Liver (tissue), 9 donors: ENCODE data around the gene CITED1. TPM values are rescaled to one million over a fixed set of nuclear protein-coding genes. Genes with fewer than 3 reads are reported as not detected.

ENCODE experiments used
- DNase-seq: peaks from one replicate; pipeline ENCODE4 v3.0.0-alpha.2; 2017; ENCODE audit warnings: low spot score
- H3K27ac ChIP-seq, 2 donors: one replicate each; pipeline ENCODE4 v1.7.0; 2013; ENCODE audit warnings: inconsistent platforms in 2 of 2, low read length in 2 of 2, control low read depth in 1 of 2, low read depth in 1 of 2, mild to moderate bottlenecking in 1 of 2
- H3K27me3 ChIP-seq, 4 donors: one replicate each; pipeline versions ENCODE4 v1.6.1 to v1.7.0; 2013; ENCODE audit warnings: low read length in 3 of 4, inconsistent platforms in 1 of 4, mild to moderate bottlenecking in 1 of 4, moderate library complexity in 1 of 4; ENCODE audit not compliant: control insufficient read depth in 4 of 4, insufficient read depth in 4 of 4
- H3K36me3 ChIP-seq, 4 donors: one replicate each; pipeline versions ENCODE4 v1.6.1 to v1.7.0; 2013; ENCODE audit warnings: low read length in 3 of 4, mild to moderate bottlenecking in 3 of 4, low read depth in 1 of 4, moderate library complexity in 1 of 4; ENCODE audit not compliant: control insufficient read depth in 4 of 4, insufficient read depth in 3 of 4
- H3K4me1 ChIP-seq, 4 donors: one replicate each; pipeline versions ENCODE4 v1.6.1 to v1.7.0; 2013; ENCODE audit warnings: low read length in 3 of 4, mild to moderate bottlenecking in 3 of 4, moderate library complexity in 1 of 4; ENCODE audit not compliant: control insufficient read depth in 4 of 4, insufficient read depth in 4 of 4
- H3K4me3 ChIP-seq, 3 donors: one replicate each; pipeline versions ENCODE4 v1.6.1 to v1.7.0; 2013; ENCODE audit warnings: low read length in 3 of 3, control low read depth in 1 of 3, low read depth in 1 of 3, mild to moderate bottlenecking in 1 of 3
- H3K9ac ChIP-seq, 2 donors: one replicate each; pipeline ENCODE4 v1.7.0; 2013; ENCODE audit warnings: low read length in 2 of 2, mild to moderate bottlenecking in 2 of 2, moderate library complexity in 2 of 2, control low read depth in 1 of 2, low read depth in 1 of 2
- H3K9me3 ChIP-seq, 4 donors: one replicate each; pipeline versions ENCODE4 v1.6.1 to v1.7.0; 2013; ENCODE audit warnings: low read length in 3 of 4; ENCODE audit not compliant: control insufficient read depth in 4 of 4
- ATF3 ChIP-seq: IDR thresholded peaks from 2 replicates; pipeline ENCODE4 v1.6.1; 2016; ENCODE audit warnings: antibody characterized with exemption
- EGR1 ChIP-seq, 2 donors: IDR thresholded peaks; 2 replicates each; pipeline ENCODE4 v1.6.1; 2016 to 2018; ENCODE audit warnings: antibody characterized with exemption in 2 of 2, low read depth in 2 of 2
- FOXA1 ChIP-seq: IDR thresholded peaks from 2 replicates; pipeline ENCODE4 v1.6.1; 2016; ENCODE audit warnings: antibody characterized with exemption
- FOXA2 ChIP-seq: IDR thresholded peaks from 2 replicates; pipeline ENCODE4 v1.6.1; 2016; ENCODE audit warnings: antibody characterized with exemption
- GABPA ChIP-seq, 2 donors: IDR thresholded peaks in 1 of 2; conservative IDR thresholded peaks in 1 of 2; 2 replicates each; pipeline ENCODE4 v1.6.1; 2016; ENCODE audit warnings: antibody characterized with exemption in 2 of 2, mild to moderate bottlenecking in 1 of 2, moderate library complexity in 1 of 2
- HNF4A ChIP-seq, 2 donors: conservative IDR thresholded peaks; 2 replicates each; pipeline ENCODE4 v1.6.1; 2016; ENCODE audit warnings: antibody characterized with exemption in 2 of 2, mild to moderate bottlenecking in 2 of 2
- HNF4G ChIP-seq: IDR thresholded peaks from 2 replicates; pipeline ENCODE4 v1.6.1; 2016; ENCODE audit warnings: antibody characterized with exemption
- JUND ChIP-seq, 2 donors: IDR thresholded peaks; 2 replicates each; pipeline ENCODE4 v1.6.1; 2016; ENCODE audit warnings: antibody characterized with exemption in 2 of 2
- NR2F2 ChIP-seq: IDR thresholded peaks from 2 replicates; pipeline ENCODE4 v1.6.1; 2016; ENCODE audit warnings: antibody characterized with exemption
- RAD21 ChIP-seq, 2 donors: IDR thresholded peaks; 2 replicates each; pipeline ENCODE4 v1.6.1; 2016; ENCODE audit warnings: antibody characterized with exemption in 2 of 2, mild to moderate bottlenecking in 2 of 2
- REST ChIP-seq: IDR thresholded peaks from 2 replicates; pipeline ENCODE4 v1.6.1; 2016; ENCODE audit warnings: antibody characterized with exemption, mild to moderate bottlenecking
- RXRA ChIP-seq, 2 donors: IDR thresholded peaks; 2 replicates each; pipeline ENCODE4 v1.6.1; 2017 to 2018; ENCODE audit warnings: antibody characterized with exemption in 2 of 2, mild to moderate bottlenecking in 1 of 2
- SP1 ChIP-seq: IDR thresholded peaks from 2 replicates; pipeline ENCODE4 v1.6.1; 2018; ENCODE audit warnings: antibody characterized with exemption, mild to moderate bottlenecking
- TAF1 ChIP-seq: conservative IDR thresholded peaks from 2 replicates; pipeline ENCODE4 v1.6.1; 2016; ENCODE audit warnings: antibody characterized with exemption, mild to moderate bottlenecking
- YY1 ChIP-seq: IDR thresholded peaks from 2 replicates; pipeline ENCODE4 v1.6.1; 2016; ENCODE audit warnings: antibody characterized with exemption, mild to moderate bottlenecking
- ZBTB33 ChIP-seq: IDR thresholded peaks from 2 replicates; pipeline ENCODE4 v1.6.1; 2016; ENCODE audit warnings: antibody characterized with exemption
- WGBS: extraction: QIAGEN DNeasy Blood & Tissue Kit; methylation state at CpG from one replicate; pipeline ENCODE4 v1.1.7; 2013; 5-methylcytosine and 5-hydroxymethylcytosine counted together
- polyA plus RNA-seq, 2 donors: library from polyadenylated mRNA; stranded (reverse) in 1 of 2; unstranded in 1 of 2; fragments of 200-250 nt in 1 of 2; fragments of >200 nt in 1 of 2; fragmentation: Nextera tagmentation in 1 of 2; extraction: Ambion mirVana in 1 of 2; gene quantifications; one replicate each; pipeline versions ENCODE4 v1.2.1 to v1.2.3, GENCODE V29; 2013 to 2015
- total RNA-seq, 2 donors: library from RNA; depleted of rRNA; stranded (reverse); fragments of >200 nt; gene quantifications; one replicate each; pipeline ENCODE4 v1.2.3, GENCODE V29; 2014
- TF ChIP-seq, protein P1 (sequence below): fragments of 150-350 bp; IDR thresholded peaks from 2 replicates; pipeline ENCODE4 v1.5.1; 2017; ENCODE audit warnings: improper control_type of control experiment, low read depth, low read length; ENCODE audit not compliant: missing input control
- TF ChIP-seq, protein P2 (sequence below): IDR thresholded peaks from 2 replicates; pipeline ENCODE4 v1.6.1; 2016; ENCODE audit warnings: antibody characterized with exemption
- donor health status: healthy.
- donor health status: healthy.
- donor health status: healthy.
- donor health status: healthy.
- donor health status: healthy.

Gene CITED1
- total and polyA plus RNA-seq, 4 donors, result 0.09 TPM; not detected in 3

- no peaks in the 10 kb centered on the region for H3K4me1 ChIP-seq
- no peaks in the 10 kb centered on the region for H3K27me3 ChIP-seq
- 83% methylated on average over 3 of the region's 3 CpGs for WGBS
- DNase-seq, result no peak
- no peak overlapping the region for H3K27ac ChIP-seq
- no peak overlapping the region for H3K4me3 ChIP-seq
- no peaks in the 10 kb centered on the region for H3K9me3 ChIP-seq
- TF ChIP-seq FOXA1 (no peak), RAD21 (IDR thresholded peaks at IDR 0.05) (no peak), JUND (IDR thresholded peaks at IDR 0.05) (no peak), YY1 (no peak)
- peaks cover 2 to 11% (median 3%) of the 10 kb centered on the region in 4 donors for H3K36me3 ChIP-seq
- no peak overlapping the region for H3K9ac ChIP-seq
Measured at GRCh38 chrX:72349190-72349589, 43.5 kb upstream of the CITED1 start.

GRCh38 chrX:72348247-72348979 is 42.7 kb upstream of the CITED1 start:
- H3K4me3 ChIP-seq, result no peak overlapping the region
- no peak for DNase-seq
- no peak for TF ChIP-seq REST
- TF ChIP-seq SP1, result no peak
- TF ChIP-seq FOXA2, result no peak
- no peak for TF ChIP-seq HNF4G
- no peak for TF ChIP-seq JUND (IDR thresholded peaks at IDR 0.05)
- TF ChIP-seq, protein P1, sequence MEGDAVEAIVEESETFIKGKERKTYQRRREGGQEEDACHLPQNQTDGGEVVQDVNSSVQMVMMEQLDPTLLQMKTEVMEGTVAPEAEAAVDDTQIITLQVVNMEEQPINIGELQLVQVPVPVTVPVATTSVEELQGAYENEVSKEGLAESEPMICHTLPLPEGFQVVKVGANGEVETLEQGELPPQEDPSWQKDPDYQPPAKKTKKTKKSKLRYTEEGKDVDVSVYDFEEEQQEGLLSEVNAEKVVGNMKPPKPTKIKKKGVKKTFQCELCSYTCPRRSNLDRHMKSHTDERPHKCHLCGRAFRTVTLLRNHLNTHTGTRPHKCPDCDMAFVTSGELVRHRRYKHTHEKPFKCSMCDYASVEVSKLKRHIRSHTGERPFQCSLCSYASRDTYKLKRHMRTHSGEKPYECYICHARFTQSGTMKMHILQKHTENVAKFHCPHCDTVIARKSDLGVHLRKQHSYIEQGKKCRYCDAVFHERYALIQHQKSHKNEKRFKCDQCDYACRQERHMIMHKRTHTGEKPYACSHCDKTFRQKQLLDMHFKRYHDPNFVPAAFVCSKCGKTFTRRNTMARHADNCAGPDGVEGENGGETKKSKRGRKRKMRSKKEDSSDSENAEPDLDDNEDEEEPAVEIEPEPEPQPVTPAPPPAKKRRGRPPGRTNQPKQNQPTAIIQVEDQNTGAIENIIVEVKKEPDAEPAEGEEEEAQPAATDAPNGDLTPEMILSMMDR, result no peak
- TF ChIP-seq FOXA1, result no peak
- no peak for TF ChIP-seq EGR1 (IDR thresholded peaks at IDR 0.05; ENCODE audit: low read depth in 2 of 2)
- no peak for TF ChIP-seq RXRA (IDR thresholded peaks at IDR 0.05)
- no peak for TF ChIP-seq RAD21 (IDR thresholded peaks at IDR 0.05)
- no peak for TF ChIP-seq YY1
- TF ChIP-seq, protein P2, sequence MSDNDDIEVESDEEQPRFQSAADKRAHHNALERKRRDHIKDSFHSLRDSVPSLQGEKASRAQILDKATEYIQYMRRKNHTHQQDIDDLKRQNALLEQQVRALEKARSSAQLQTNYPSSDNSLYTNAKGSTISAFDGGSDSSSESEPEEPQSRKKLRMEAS, result no peak
- no peak for TF ChIP-seq HNF4A (conservative IDR thresholded peaks at IDR 0.05)
- TF ChIP-seq GABPA (IDR thresholded peaks at IDR 0.05 in 1 of 2, conservative IDR thresholded peaks at IDR 0.05 in 1 of 2), result no peak
- no peak for TF ChIP-seq ATF3
- no peak for TF ChIP-seq TAF1
- TF ChIP-seq ZBTB33, result no peak
- no peak for TF ChIP-seq NR2F2
- no peak overlapping the region for H3K27ac ChIP-seq
- H3K27me3 ChIP-seq, result no peaks in the 10 kb centered on the region
- H3K36me3 ChIP-seq, result peaks cover 2 to 11% (median 3%) of the 10 kb centered on the region in 4 donors
- H3K4me1 ChIP-seq, result no peaks in the 10 kb centered on the region
- H3K9ac ChIP-seq, result no peak overlapping the region
- 96% methylated on average over 5 of the region's 5 CpGs for WGBS
- H3K9me3 ChIP-seq, result no peaks in the 10 kb centered on the region
